GM23248 (cell line): ENCODE results near the gene TPR. TPM values are rescaled to one million over a fixed set of nuclear protein-coding genes. Genes with fewer than 3 reads are reported as not detected.

Source experiments
- DNase-seq: peaks from one replicate; pipeline ENCODE4 v3.0.0-alpha.2; 2015
- H2AFZ ChIP-seq: fragments of 200-600 bp; sonication (generic); 2 replicates; pipeline ENCODE4 v1.6.1; 2016; ENCODE audit warnings: antibody characterized with exemption
- H3F3A ChIP-seq: fragments of 200-600 bp; sonication (generic); 2 replicates; pipeline ENCODE4 v1.6.1; 2016; ENCODE audit warnings: mild to moderate bottlenecking, antibody characterized with exemption, mixed run types; ENCODE audit not compliant: insufficient read depth
- H3K27ac ChIP-seq: fragments of 200-600 bp; sonication (generic); 2 replicates; pipeline ENCODE4 v1.5.1; 2016; ENCODE audit warnings: mild to moderate bottlenecking
- H3K27me3 ChIP-seq: fragments of 200-600 bp; sonication (generic); replicated peaks from 2 replicates; pipeline ENCODE4 v1.6.1; 2016; ENCODE audit warnings: mild to moderate bottlenecking; ENCODE audit not compliant: insufficient read depth
- H3K36me3 ChIP-seq: fragments of 200-600 bp; sonication (generic); 2 replicates; pipeline ENCODE4 v1.6.1; 2016; ENCODE audit warnings: low read depth, mild to moderate bottlenecking
- H3K4me1 ChIP-seq: fragments of 200-600 bp; sonication (generic); 2 replicates; pipeline ENCODE4 v1.6.1; 2016; ENCODE audit warnings: mild to moderate bottlenecking; ENCODE audit not compliant: insufficient read depth
- H3K4me2 ChIP-seq: fragments of 200-600 bp; sonication (generic); one replicate; pipeline ENCODE4 v1.6.1; 2016; ENCODE audit warnings: mild to moderate bottlenecking; ENCODE audit not compliant: unreplicated experiment
- H3K4me3 ChIP-seq: fragments of 200-600 bp; sonication (generic); 2 replicates; pipeline ENCODE4 v1.5.1; 2016; ENCODE audit warnings: mild to moderate bottlenecking
- H3K79me2 ChIP-seq: fragments of 200-600 bp; sonication (generic); 2 replicates; pipeline ENCODE4 v1.6.1; 2016; ENCODE audit warnings: mild to moderate bottlenecking; ENCODE audit not compliant: insufficient read depth
- H3K9ac ChIP-seq: fragments of 200-600 bp; sonication (generic); 2 replicates; pipeline ENCODE4 v1.6.1; 2016; ENCODE audit warnings: mild to moderate bottlenecking
- H3K9me2 ChIP-seq: fragments of 200-600 bp; sonication (generic); 2 replicates; pipeline ENCODE4 v1.6.1; 2016; ENCODE audit warnings: mixed run types, mild to moderate bottlenecking, moderate library complexity; ENCODE audit not compliant: insufficient read depth
- H3K9me3 ChIP-seq: fragments of 200-600 bp; sonication (generic); one replicate; pipeline ENCODE4 v1.6.1; 2017; ENCODE audit warnings: low read depth
- H4K20me1 ChIP-seq: fragments of 200-600 bp; sonication (generic); 2 replicates; pipeline ENCODE4 v1.6.0; 2016; ENCODE audit not compliant: insufficient read depth
- EZH2 ChIP-seq: fragments of 200-600 bp; sonication (generic); IDR thresholded peaks from 2 replicates; pipeline ENCODE4 v1.6.1; 2018; ENCODE audit warnings: antibody characterized with exemption, mild to moderate bottlenecking; ENCODE audit not compliant: insufficient read depth, poor library complexity, severe bottlenecking
- EZH2phosphoT487 ChIP-seq: fragments of 200-600 bp; sonication (generic); IDR thresholded peaks from 2 replicates; pipeline ENCODE4 v1.6.1; 2018; ENCODE audit warnings: antibody characterized with exemption, moderate library complexity, mild to moderate bottlenecking, low read depth; ENCODE audit not compliant: insufficient read depth
- WGBS, 2 experiments: methylation state at CpG; one replicate each; pipeline ENCODE4 v1.1.6; 2015 to 2017; ENCODE audit warnings: low lambda C conversion rate in 2 of 2, low coverage in 1 of 2; ENCODE audit errors: missing lambda C conversion rate in 2 of 2; 5-methylcytosine and 5-hydroxymethylcytosine counted together
- in situ Hi-C: fragments of 300-500 bp; cut with MboI; formaldehyde crosslinking; loops from 2 replicates; pipeline ENCODE4 v1.15.0; 2020
- polyA plus RNA-seq: library from polyadenylated mRNA; unstranded; fragments of >200 nt; fragmentation: Nextera tagmentation; extraction: Ambion mirVana; gene quantifications from 2 replicates; pipeline ENCODE4 v1.2.1, GENCODE V29; 2016
- total RNA-seq: library from RNA; depleted of rRNA; stranded (reverse); fragments of >200 nt; shearing (Covaris generic); gene quantifications from 2 replicates; pipeline ENCODE4 v1.2.3, GENCODE V29; 2014

The TPR gene
- total and polyA plus RNA-seq, 2 experiments from 2014 or later = 46.2 to 98.2 TPM

DNA sequence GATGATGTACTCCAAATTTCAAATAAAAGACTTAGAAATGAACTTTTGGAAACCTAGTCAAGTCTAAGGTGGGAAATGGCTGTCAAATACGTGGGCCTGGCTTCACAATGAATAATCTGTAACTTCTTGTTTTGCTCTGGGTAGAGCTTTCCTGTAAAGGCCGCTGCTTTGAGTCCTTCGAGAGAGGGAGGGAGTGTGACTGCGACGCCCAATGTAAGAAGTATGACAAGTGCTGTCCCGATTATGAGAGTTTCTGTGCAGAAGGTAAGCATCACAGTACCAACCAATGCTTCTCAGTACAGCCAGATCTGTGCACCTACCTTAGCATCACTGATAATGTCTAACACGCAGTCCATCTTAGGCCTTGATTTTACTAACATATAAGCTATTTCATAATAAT lies 73.6 kb downstream of the TPR start:
- H3K4me2 ChIP-seq = no peak overlapping the region
- 96 to 99% methylated on average over 7 of the region's 7 CpGs for WGBS, 2 experiments
- no peaks in the 10 kb centered on the region for H3K27me3 ChIP-seq
- H3K27ac ChIP-seq = no peak overlapping the region
- DNase-seq = no peak
- H3K79me2 ChIP-seq = no peaks in the 10 kb centered on the region
- no peaks in the 10 kb centered on the region for H3K9me2 ChIP-seq
- peaks cover 11% of the 10 kb centered on the region for H3K4me1 ChIP-seq
- H2AFZ ChIP-seq = no peak overlapping the region
- H3K9ac ChIP-seq = no peak overlapping the region
- H3K36me3 ChIP-seq = no peaks in the 10 kb centered on the region
- TF ChIP-seq EZH2 (no peak), EZH2phosphoT487 (no peak)
- no peak overlapping the region for H3K4me3 ChIP-seq
- in situ Hi-C loops = no loop called here
- H4K20me1 ChIP-seq = no peaks in the 10 kb centered on the region
- H3K9me3 ChIP-seq = no peaks in the 10 kb centered on the region
- peaks cover 4% of the 10 kb centered on the region; the same call in 1 of the 2 replicates for H3F3A ChIP-seq

DNA sequence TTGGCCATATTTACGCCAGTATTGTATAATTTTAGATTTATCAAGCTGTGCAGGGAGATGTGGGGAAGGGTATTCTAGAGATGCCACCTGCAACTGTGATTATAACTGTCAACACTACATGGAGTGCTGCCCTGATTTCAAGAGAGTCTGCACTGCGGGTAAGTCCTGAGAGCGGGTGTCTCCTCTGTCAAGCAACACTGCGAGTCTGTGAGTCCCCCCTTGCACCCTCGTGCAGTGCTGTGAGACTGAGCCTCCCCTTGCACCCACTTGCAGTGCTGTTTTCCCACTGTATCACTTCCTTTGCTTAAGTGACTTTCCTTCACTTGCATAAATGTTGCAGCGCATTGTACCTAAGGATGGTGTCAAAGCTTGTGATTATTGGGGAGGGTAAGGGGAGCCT lies 75.0 kb downstream of the TPR start:
- Histone ChIP-seq H3K4me2 (no peak overlapping the region), H3K4me1 (peaks cover 11% of the 10 kb centered on the region), H3K27ac (no peak overlapping the region), H3K9me3 (no peaks in the 10 kb centered on the region), H2AFZ (no peak overlapping the region), H3K9me2 (no peaks in the 10 kb centered on the region), H3K79me2 (no peaks in the 10 kb centered on the region), H3K9ac (no peak overlapping the region), H4K20me1 (no peaks in the 10 kb centered on the region), H3K36me3 (no peaks in the 10 kb centered on the region), H3F3A (peaks cover under 1% of the 10 kb centered on the region; the same call in 1 of the 2 replicates), H3K4me3 (no peak overlapping the region), H3K27me3 (no peaks in the 10 kb centered on the region)
- in situ Hi-C loops = no loop called here
- DNase-seq = no peak
- 92 to 95% methylated on average over 6 of the region's 6 CpGs for WGBS, 2 experiments
- TF ChIP-seq EZH2 (no peak), EZH2phosphoT487 (no peak)

DNA sequence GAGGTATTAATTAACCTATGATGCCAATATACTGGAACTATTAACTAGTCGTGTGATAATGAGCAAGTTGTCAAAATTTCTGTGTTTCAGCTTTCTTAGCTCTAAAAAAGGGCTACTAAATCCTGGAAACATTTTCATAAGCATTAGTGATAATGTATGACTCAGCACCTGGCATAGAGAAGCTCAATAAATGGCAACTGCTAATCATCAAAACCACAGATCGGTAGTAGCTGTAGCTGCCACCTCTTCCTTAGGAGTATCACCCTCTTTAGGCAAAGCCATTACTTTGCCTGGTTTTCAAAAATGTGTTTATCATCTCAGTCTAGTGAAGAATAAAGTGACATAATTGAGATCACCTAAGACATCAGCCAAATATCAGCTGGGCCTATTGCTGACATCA lies 75.5 kb downstream of the TPR start:
- no peak for TF ChIP-seq EZH2phosphoT487
- no peak for TF ChIP-seq EZH2
- H3K79me2 ChIP-seq = no peaks in the 10 kb centered on the region
- peaks cover 11% of the 10 kb centered on the region for H3K4me1 ChIP-seq
- in situ Hi-C loops = no loop called here
- no peak overlapping the region for H2AFZ ChIP-seq
- no peaks in the 10 kb centered on the region for H3K27me3 ChIP-seq
- H3K27ac ChIP-seq = no peak overlapping the region
- DNase-seq = no peak
- H3K9me2 ChIP-seq = no peaks in the 10 kb centered on the region
- WGBS, 2 experiments = 38 to 42% methylated on average over 2 of the region's 2 CpGs
- no peak overlapping the region for H3K9ac ChIP-seq
- H3F3A ChIP-seq = no peaks in the 10 kb centered on the region; the same call in 1 of the 2 replicates
- no peaks in the 10 kb centered on the region for H3K36me3 ChIP-seq
- no peaks in the 10 kb centered on the region for H3K9me3 ChIP-seq
- no peak overlapping the region for H3K4me3 ChIP-seq
- H3K4me2 ChIP-seq = no peak overlapping the region
- no peaks in the 10 kb centered on the region for H4K20me1 ChIP-seq

DNA sequence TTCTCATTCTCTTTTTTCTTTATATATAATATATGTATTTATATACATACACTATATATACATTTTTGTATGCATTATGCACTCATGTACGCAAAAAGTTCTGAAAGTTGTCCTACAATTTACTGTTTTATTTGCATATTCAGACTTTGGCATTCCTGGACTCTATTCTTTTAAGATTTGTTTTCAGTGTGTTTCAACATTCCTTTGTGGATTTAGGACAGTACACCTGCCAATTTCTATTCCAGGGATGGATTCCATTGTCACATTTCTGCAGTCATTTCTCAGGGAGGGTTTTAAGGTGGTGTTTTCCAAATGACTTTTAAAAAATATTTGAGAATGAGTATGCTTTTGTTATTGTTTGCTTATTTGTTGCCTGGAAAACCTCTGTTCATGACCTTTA lies 76.2 kb downstream of the TPR start:
- H3K4me1 ChIP-seq = peaks cover 11% of the 10 kb centered on the region
- no peak overlapping the region for H2AFZ ChIP-seq
- H3K36me3 ChIP-seq = no peaks in the 10 kb centered on the region
- no peaks in the 10 kb centered on the region for H3K79me2 ChIP-seq
- no peak overlapping the region for H3K9ac ChIP-seq
- WGBS, 2 experiments = 95% methylated on average over 1 of the region's 1 CpG
- no peak overlapping the region for H3K4me3 ChIP-seq
- H4K20me1 ChIP-seq = no peaks in the 10 kb centered on the region
- no peaks in the 10 kb centered on the region for H3F3A ChIP-seq
- H3K27me3 ChIP-seq = no peaks in the 10 kb centered on the region
- in situ Hi-C loops = no loop called here
- no peak overlapping the region for H3K27ac ChIP-seq
- no peaks in the 10 kb centered on the region for H3K9me2 ChIP-seq
- no peaks in the 10 kb centered on the region for H3K9me3 ChIP-seq
- no peak for TF ChIP-seq EZH2
- no peak for TF ChIP-seq EZH2phosphoT487
- H3K4me2 ChIP-seq = no peak overlapping the region
- DNase-seq = no peak

DNA sequence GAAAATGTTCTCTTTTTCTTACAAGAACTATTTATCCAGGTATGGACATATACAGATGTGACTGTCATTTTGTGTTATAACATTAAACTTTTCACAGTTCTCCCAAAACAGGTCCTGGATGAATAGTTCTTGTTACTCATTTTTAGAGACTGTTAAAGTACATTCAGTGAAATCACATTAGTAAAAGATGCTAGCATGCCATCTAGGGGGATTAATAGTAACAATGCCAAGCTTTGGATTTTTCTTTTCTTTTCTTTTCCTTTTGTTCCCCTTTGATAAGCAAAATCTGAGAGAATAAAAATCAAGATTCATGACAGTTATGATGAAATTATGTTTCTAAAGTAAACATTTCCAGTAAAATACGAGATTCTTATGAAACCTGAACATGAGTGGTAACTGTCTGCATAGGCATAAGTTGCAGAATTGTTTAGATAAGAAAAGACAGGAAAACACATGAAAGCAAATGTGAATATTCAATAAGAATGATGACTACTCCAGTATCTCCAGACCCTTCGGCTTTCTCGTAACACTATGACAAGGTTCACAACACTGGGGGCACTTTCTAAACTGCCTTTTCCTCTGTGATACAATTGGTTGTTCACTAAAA lies 77.5 kb downstream of the TPR start:
- no peaks in the 10 kb centered on the region for H3K36me3 ChIP-seq
- H3K27me3 ChIP-seq = no peaks in the 10 kb centered on the region
- in situ Hi-C loops = no loop called here
- no peak overlapping the region for H2AFZ ChIP-seq
- H3K4me2 ChIP-seq = no peak overlapping the region
- H3K9me2 ChIP-seq = no peaks in the 10 kb centered on the region
- H4K20me1 ChIP-seq = no peaks in the 10 kb centered on the region
- no peak overlapping the region for H3K9ac ChIP-seq
- H3K79me2 ChIP-seq = no peaks in the 10 kb centered on the region
- H3K27ac ChIP-seq = no peak overlapping the region
- no peak for TF ChIP-seq EZH2phosphoT487
- no peak for TF ChIP-seq EZH2
- H3K9me3 ChIP-seq = no peaks in the 10 kb centered on the region
- WGBS, 2 experiments = 79 to 82% methylated on average over 3 of the region's 3 CpGs
- DNase-seq = no peak
- peaks cover 5% of the 10 kb centered on the region for H3K4me1 ChIP-seq
- H3K4me3 ChIP-seq = no peak overlapping the region
- no peaks in the 10 kb centered on the region for H3F3A ChIP-seq
